Thoracic aorta (tissue), 2 donors: ENCODE results near the gene OBSCN. TPM values are rescaled to one million over a fixed set of nuclear protein-coding genes. Genes with fewer than 3 reads are reported as not detected.

Source experiments
- ATAC-seq: fragments of 150-250 bp; one replicate; pipeline ENCODE4 v1.8.0; 2017; ENCODE audit warnings: low read depth; ENCODE audit not compliant: insufficient number of reproducible peaks, low FRiP score
- DNase-seq: peaks from one replicate; pipeline ENCODE4 v3.0.0-alpha.2; 2020; ENCODE audit warnings: low spot score
- H3K27ac ChIP-seq, 2 donors: fragments of 200-600 bp; sonication (generic); 1 replicate in 1 of 2; 2 replicates in 1 of 2; pipeline ENCODE4 v1.5.1; 2016; ENCODE audit warnings: mild to moderate bottlenecking in 2 of 2, moderate library complexity in 2 of 2
- H3K27me3 ChIP-seq: fragments of 200-600 bp; sonication (generic); replicated peaks from 2 replicates; pipeline ENCODE4 v1.6.0; 2016; ENCODE audit warnings: mild to moderate bottlenecking; ENCODE audit not compliant: insufficient read depth
- H3K36me3 ChIP-seq: fragments of 200-600 bp; sonication (generic); one replicate; pipeline ENCODE4 v1.5.1; 2016
- H3K4me1 ChIP-seq, 2 donors: fragments of 200-600 bp; sonication (generic); 1 replicate in 1 of 2; 2 replicates in 1 of 2; pipeline versions ENCODE4 v1.5.1 to v1.6.0; 2016; ENCODE audit warnings: low read depth in 2 of 2, mild to moderate bottlenecking in 1 of 2; ENCODE audit not compliant: control insufficient read depth in 1 of 2
- H3K4me3 ChIP-seq: fragments of 200-600 bp; sonication (generic); 2 replicates; pipeline ENCODE4 v1.5.1; 2016; ENCODE audit warnings: mild to moderate bottlenecking
- H3K9me3 ChIP-seq: fragments of 200-600 bp; sonication (generic); 2 replicates; pipeline ENCODE4 v1.5.1; 2016
- CTCF ChIP-seq: fragments of 200-600 bp; sonication (generic); IDR thresholded peaks from one replicate; pipeline ENCODE4 v1.5.1; 2019; ENCODE audit warnings: antibody characterized with exemption
- total RNA-seq, 2 donors: library from RNA; depleted of rRNA; stranded (reverse); fragments of >200 nt; gene quantifications; one replicate each; pipeline versions ENCODE4 v1.1.0 to v1.2.3, GENCODE V29; 2016

The OBSCN gene
- total RNA-seq, 2 donors from 2014 or later, result 22.3 to 40.2 TPM

GRCh38 chr1:228280106-228280901 is 72.5 kb downstream of the OBSCN start:
- no peak overlapping the region for H3K4me3 ChIP-seq
- ATAC-seq (no peak), DNase-seq (no peak)
- no peaks in the 10 kb centered on the region for H3K36me3 ChIP-seq
- peaks cover 0 to 8% of the 10 kb centered on the region in 2 donors for H3K4me1 ChIP-seq
- H3K9me3 ChIP-seq, result no peaks in the 10 kb centered on the region
- no peak overlapping the region for H3K27ac ChIP-seq
- H3K27me3 ChIP-seq, result no peaks in the 10 kb centered on the region
- no peak for TF ChIP-seq CTCF

- Histone ChIP-seq H3K4me1 (peaks cover 0 to 8% of the 10 kb centered on the region in 2 donors), H3K36me3 (no peaks in the 10 kb centered on the region), H3K27me3 (no peaks in the 10 kb centered on the region), H3K9me3 (no peaks in the 10 kb centered on the region), H3K4me3 (no peak overlapping the region), H3K27ac (no peak overlapping the region)
- DNase-seq (no peak), ATAC-seq (no peak)
- TF ChIP-seq CTCF, result no peak
These were observed 73.2 kb downstream of the OBSCN start for GRCh38 chr1:228280961-228281591.

GRCh38 chr1:228281631-228282328 is 73.9 kb downstream of the OBSCN start:
- DNase-seq (no peak), ATAC-seq (no peak)
- Histone ChIP-seq H3K9me3 (no peaks in the 10 kb centered on the region), H3K27me3 (no peaks in the 10 kb centered on the region), H3K4me1 (peaks cover 0 to 2% of the 10 kb centered on the region in 2 donors), H3K36me3 (no peaks in the 10 kb centered on the region), H3K4me3 (no peak overlapping the region), H3K27ac (no peak overlapping the region)
- no peak for TF ChIP-seq CTCF

- no peaks in the 10 kb centered on the region for H3K27me3 ChIP-seq
- ATAC-seq (no peak), DNase-seq (no peak)
- no peaks in the 10 kb centered on the region for H3K4me1 ChIP-seq
- no peak overlapping the region for H3K27ac ChIP-seq
- TF ChIP-seq CTCF, result no peak
- H3K36me3 ChIP-seq, result no peaks in the 10 kb centered on the region
- no peaks in the 10 kb centered on the region for H3K9me3 ChIP-seq
- no peak overlapping the region for H3K4me3 ChIP-seq
These were observed 74.6 kb downstream of the OBSCN start for GRCh38 chr1:228282329-228283042.

GRCh38 chr1:228283043-228283371 is 75.2 kb downstream of the OBSCN start:
- no peaks in the 10 kb centered on the region for H3K27me3 ChIP-seq
- TF ChIP-seq CTCF, result no peak
- no peak overlapping the region for H3K27ac ChIP-seq
- DNase-seq, result no peak
- H3K36me3 ChIP-seq, result no peaks in the 10 kb centered on the region
- H3K4me3 ChIP-seq, result no peak overlapping the region
- no peaks in the 10 kb centered on the region for H3K9me3 ChIP-seq
- no peak for ATAC-seq
- H3K4me1 ChIP-seq, result no peaks in the 10 kb centered on the region
